Pons (tissue), 1 donor: ENCODE data around the gene PQBP1.
"Not testable (repeated sequence)": the region's sequence is repeated elsewhere in the genome, so short reads cannot be mapped to it uniquely, and the experiment has no call there.

ENCODE experiments used
- DNase-seq: peaks from one replicate; pipeline ENCODE4 v3.0.0-alpha.2; 2016; ENCODE audit warnings: low spot score

The PQBP1 gene, protein sequence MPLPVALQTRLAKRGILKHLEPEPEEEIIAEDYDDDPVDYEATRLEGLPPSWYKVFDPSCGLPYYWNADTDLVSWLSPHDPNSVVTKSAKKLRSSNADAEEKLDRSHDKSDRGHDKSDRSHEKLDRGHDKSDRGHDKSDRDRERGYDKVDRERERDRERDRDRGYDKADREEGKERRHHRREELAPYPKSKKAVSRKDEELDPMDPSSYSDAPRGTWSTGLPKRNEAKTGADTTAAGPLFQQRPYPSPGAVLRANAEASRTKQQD

DNA sequence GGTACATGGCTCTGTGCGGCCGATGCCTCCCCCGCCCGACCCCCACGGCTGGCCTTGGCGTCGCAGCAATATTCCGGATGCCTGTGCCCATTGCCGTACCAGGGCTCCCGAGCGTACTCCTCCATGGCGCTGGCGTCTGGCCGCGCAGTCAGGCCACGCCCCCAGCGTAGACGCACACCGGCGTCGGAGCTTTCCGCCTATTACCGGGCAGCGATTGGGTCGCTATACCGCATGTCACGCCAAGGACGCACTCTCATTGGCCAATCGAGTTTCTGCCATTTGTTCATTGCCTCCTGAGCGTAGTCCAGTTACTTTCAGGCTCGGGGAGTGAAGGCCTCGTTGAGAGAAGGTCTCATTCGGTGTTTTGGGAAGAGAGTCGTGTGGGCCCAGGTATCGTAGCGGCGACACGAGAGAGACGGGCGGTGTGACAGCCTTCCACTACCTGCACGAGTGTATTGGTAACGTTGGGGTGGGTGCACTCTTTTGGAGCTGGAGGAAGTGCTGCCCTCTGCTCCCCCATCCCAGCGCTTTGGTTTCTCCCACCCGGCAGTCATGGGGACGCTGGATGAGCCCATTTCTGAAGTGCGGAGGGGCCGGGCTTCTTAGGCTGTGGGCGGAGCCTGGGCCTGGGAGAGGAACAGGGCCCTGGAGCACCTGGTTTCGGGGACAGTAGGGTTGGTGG, at the start of gene PQBP1, which contains the start of gene TIMM17B:
TSS of gene PQBP1 (plus strand) at position 306 of the 682 bp plus-strand sequence. CDS start 580 bp downstream, outside the sequence.
TSS of gene TIMM17B (minus strand) at position 144 of the 682 bp plus-strand sequence. CDS start at position 125, 19 bp downstream.
- DNase-seq: peak; percentile 96

- no peak for DNase-seq
Measured at GRCh38 chrX:48848847-48849246, 48.9 kb upstream of the PQBP1 start.

GRCh38 chrX:48852857-48853256, 44.9 kb upstream of the PQBP1 start:
- no peak for DNase-seq

DNA sequence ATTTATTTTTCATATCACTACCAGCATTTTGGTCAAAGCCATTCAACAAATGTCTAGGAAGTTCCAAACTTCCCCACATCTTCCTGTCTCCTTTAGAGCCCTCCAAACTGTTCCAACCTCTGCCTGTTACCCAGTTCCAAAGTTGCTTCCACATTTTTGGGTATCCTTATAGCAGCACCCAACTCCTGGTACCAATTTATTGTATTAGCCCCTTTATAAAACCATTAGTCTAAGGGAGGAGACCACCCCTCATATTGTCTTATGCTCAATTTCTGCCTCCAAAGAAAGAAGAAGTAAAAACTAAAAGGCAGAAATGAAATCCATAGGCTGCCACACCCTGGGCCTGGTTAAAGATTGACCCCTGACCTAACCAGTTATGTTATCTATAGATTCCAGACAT, 44.2 kb upstream of the PQBP1 start:
- DNase-seq: not testable (repeated sequence)

GRCh38 chrX:48854121-48854804, 43.5 kb upstream of the PQBP1 start:
- not testable (repeated sequence) for DNase-seq

GRCh38 chrX:48854898-48855297, 42.8 kb upstream of the PQBP1 start:
- DNase-seq: no peak

DNA sequence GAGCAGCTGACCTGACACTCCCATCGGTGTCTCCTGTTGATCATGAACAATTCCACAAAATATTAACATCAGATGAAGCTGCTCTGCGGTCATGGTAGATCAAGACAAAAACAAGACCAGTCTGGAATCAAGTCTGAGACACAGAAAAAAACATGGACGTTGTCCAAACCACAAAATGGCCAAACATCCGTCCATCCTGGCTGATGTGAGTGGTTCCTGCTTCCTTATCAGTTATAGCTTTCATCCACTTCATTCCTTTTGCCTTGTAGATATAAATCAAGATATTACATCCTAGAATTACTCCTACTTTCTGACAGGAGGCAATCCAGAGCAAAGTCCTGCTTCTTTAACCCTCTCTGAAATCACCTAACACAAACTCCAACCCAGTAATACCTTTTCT, 33.5 kb upstream of the PQBP1 start:
- peak; percentile 1 for DNase-seq

DNA sequence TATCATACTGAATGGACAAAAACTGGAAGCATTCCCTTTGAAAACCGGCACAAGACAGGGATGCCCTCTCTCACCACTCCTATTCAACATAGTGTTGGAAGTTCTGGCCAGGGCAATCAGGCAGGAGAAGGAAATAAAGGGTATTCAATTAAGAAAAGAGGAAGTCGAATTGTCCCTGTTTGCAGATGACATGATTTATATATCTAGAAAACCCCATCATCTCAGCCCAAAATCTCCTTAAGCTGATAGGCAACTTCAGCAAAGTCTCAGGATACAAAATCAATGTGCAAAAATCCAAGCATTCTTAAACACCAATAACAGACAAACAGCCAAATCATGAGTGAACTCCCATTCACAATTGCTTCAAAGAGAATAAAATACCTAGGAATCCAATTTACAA, 25.7 kb upstream of the PQBP1 start:
- DNase-seq: not testable (repeated sequence)

GRCh38 chrX:48876944-48877343, 20.8 kb upstream of the PQBP1 start:
- not testable (repeated sequence) for DNase-seq

GRCh38 chrX:48883729-48884128, 14.0 kb upstream of the PQBP1 start:
- no peak for DNase-seq

GRCh38 chrX:48886586-48886985, 11.1 kb upstream of the PQBP1 start:
- not testable (repeated sequence) for DNase-seq

GRCh38 chrX:48890296-48890925, 7.3 kb upstream of the PQBP1 start:
- no peak for DNase-seq

GRCh38 chrX:48890934-48891401, 6.8 kb upstream of the PQBP1 start:
- peak; percentile 3 for DNase-seq

DNA sequence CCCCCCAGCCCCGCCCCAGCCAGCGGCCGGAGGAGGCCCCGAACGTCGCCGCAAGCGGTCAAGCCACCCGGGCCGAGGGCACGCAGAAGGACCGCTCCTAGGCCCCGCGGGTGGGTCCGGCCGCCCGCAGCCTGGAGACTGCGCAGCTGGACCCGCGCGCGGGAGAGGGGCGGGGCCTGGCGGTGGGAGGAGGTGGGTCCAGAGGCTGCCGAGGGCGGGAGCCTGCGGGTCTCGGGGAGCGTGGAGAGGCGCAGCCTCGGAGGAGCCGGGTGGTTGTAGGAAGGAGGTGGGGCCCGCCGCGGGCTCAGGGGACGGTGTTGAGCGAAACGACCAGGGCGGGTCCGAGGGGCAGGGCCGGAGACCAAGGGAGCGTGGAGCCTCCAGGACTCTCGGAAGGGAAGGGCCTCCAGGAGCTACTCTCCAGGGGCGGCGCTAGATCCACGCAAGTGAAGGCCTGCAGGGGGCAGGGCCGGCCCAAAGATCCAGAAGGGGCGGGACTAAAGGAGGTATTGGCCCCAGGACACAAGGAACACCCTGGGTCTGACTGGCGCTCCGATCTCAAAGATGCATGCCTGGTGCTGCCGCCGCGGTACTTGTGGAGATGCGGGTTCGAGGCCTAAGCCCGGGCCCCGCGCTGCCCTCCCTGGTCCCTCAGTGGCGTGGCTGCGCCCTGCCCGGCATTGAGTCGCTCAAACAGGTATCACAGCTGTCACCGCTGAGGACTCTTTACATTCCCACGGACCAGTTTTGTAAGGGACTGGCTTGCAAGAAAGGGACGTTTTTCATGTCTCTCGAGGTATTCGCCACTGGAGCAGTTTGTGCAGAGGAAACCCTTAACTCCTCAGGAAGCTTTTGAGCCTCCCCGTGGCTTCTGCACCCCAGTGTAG, 6.1 kb upstream of the PQBP1 start:
- peak; percentile 73 for DNase-seq

- DNase-seq: no peak
Measured at GRCh38 chrX:48892896-48893295, 4.8 kb upstream of the PQBP1 start.

GRCh38 chrX:48893556-48894348, 4.0 kb upstream of the PQBP1 start:
- DNase-seq: no peak

DNA sequence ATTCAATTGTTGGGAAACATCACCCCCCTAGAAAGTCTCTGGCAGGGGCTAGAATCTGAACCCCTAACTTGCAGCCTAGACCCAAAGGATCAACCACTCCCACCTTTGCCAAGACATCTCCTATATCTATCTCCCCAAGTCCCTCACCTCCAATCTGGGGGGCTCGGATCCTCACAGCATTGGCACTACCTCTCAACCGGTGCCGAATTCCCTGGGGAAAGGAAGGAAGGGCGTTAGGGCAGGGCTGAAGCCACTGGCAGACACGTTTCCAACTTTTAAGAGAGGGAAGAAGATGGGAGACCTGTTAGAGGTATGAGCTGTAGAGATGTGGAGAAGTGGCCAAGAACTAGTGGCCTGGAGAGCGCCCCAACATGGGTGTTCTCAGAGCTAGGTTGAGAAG, 2.8 kb upstream of the PQBP1 start:
- DNase-seq: no peak

DNA sequence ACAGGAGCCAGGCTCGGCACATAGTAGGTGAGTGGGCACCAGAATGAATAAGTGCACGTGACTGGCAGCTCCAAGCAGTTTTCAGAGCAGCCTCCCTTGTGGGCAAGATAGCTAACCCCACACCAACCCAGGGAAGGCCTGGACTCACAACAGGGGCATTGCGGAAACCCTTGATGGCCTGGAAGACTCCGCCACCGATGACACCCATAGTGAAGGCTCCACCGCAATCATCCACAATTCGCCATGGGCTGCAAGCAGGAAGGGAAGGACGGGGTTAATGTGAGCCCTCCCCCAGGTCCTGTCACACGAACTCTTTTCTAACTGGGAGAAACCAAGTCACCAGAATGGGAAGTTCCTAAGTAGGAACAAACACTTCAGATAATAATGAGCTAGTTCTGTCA, 1.1 kb upstream of the PQBP1 start:
- peak; percentile 12 for DNase-seq

- peak; percentile 38 for DNase-seq
Measured at GRCh38 chrX:48897157-48897624, 539 bp upstream of the PQBP1 start.

- DNase-seq: no peak
Measured at GRCh38 chrX:48899078-48899410, 1.3 kb downstream of the PQBP1 start.
